HEK293 (cell line): ENCODE measurements around the gene RGS7.
"Not testable (repeated sequence)": the region's sequence is repeated elsewhere in the genome, so short reads cannot be mapped to it uniquely, and the experiment has no call there.

ENCODE experiments used
- CTCF ChIA-PET: fragments of 350-600 bp; formaldehyde crosslinking; extraction: SDS; loops from one replicate; lab custom pipeline; 2021; ENCODE audit warnings: antibody characterized with exemption; lab: Yijun Ruan, JAX
- POLR2A ChIA-PET: fragments of 300-600 bp; formaldehyde crosslinking; extraction: SDS; loops from one replicate; lab custom pipeline; 2020; ENCODE audit warnings: antibody characterized with exemption, inconsistent platforms; lab: Yijun Ruan, JAX
- H3K27ac ChIP-seq: fragments of 200-500 bp; sonication (Bioruptor generic); 2 replicates; pipeline ENCODE4 v1.5.1; 2014; ENCODE audit warnings: low read depth, low read length, control low read depth, inconsistent platforms; ENCODE audit errors: extremely low read depth
- H3K36me3 ChIP-seq, 2 experiments: fragments of 200-500 bp in 1 of 2; sonication (Bioruptor generic) in 1 of 2; 1 replicate in 1 of 2; 2 replicates in 1 of 2; pipeline ENCODE4 v1.5.1; 2014 to 2017; ENCODE audit warnings: inconsistent platforms in 2 of 2, low read length in 2 of 2; ENCODE audit not compliant: control insufficient read depth in 2 of 2, insufficient read depth in 1 of 2
- H3K4me1 ChIP-seq: fragments of 200-500 bp; sonication (Bioruptor generic); 2 replicates; pipeline ENCODE4 v1.5.1; 2014; ENCODE audit warnings: mild to moderate bottlenecking, low read length, inconsistent platforms; ENCODE audit not compliant: control insufficient read depth, insufficient read depth
- H3K4me3 ChIP-seq: 2 replicates; pipeline ENCODE4 v1.5.1; 2011; ENCODE audit warnings: low read depth, mild to moderate bottlenecking, control low read depth, low read length, moderate library complexity
- H3K9me3 ChIP-seq: fragments of 200-500 bp; sonication (Bioruptor generic); 2 replicates; pipeline ENCODE4 v1.5.1; 2014; ENCODE audit warnings: low read depth, low read length, inconsistent platforms; ENCODE audit not compliant: control insufficient read depth, insufficient read depth
- BCL11A ChIP-seq: fragments of 450-650 bp; formaldehyde crosslinking; IDR thresholded peaks from 2 replicates; pipeline ENCODE4 v1.5.1; 2016; ENCODE audit warnings: low read depth, missing biosample characterization, missing genetic modification characterization
- GFI1B ChIP-seq: fragments of 450-650 bp; formaldehyde crosslinking; IDR thresholded peaks from 2 replicates; pipeline ENCODE4 v1.5.1; 2016; ENCODE audit warnings: missing biosample characterization, missing genetic modification characterization
- KLF1 ChIP-seq: fragments of 450-650 bp; formaldehyde crosslinking; IDR thresholded peaks from 2 replicates; pipeline ENCODE4 v1.5.1; 2016; ENCODE audit warnings: missing biosample characterization, missing genetic modification characterization
- KLF10 ChIP-seq: fragments of 450-650 bp; IDR thresholded peaks from 2 replicates; pipeline ENCODE4 v1.5.1; 2018; ENCODE audit warnings: missing biosample characterization, mild to moderate bottlenecking, missing genetic modification characterization
- KLF7 ChIP-seq: fragments of 450-650 bp; formaldehyde crosslinking; IDR thresholded peaks from 2 replicates; pipeline ENCODE4 v1.5.1; 2016; ENCODE audit warnings: missing biosample characterization, missing genetic modification characterization, borderline replicate concordance
- ZBTB8A ChIP-seq: fragments of 450-650 bp; formaldehyde crosslinking; IDR thresholded peaks from 2 replicates; pipeline ENCODE4 v1.5.1; 2016; ENCODE audit warnings: missing biosample characterization, missing genetic modification characterization
- ZFP69B ChIP-seq: fragments of 450-650 bp; formaldehyde crosslinking; IDR thresholded peaks from 2 replicates; pipeline ENCODE4 v1.5.1; 2016; ENCODE audit warnings: missing biosample characterization, missing genetic modification characterization
- ZNF169 ChIP-seq: fragments of 450-650 bp; formaldehyde crosslinking; IDR thresholded peaks from 2 replicates; pipeline ENCODE4 v1.5.1; 2016; ENCODE audit warnings: missing biosample characterization, missing genetic modification characterization
- ZNF175 ChIP-seq: fragments of 450-650 bp; formaldehyde crosslinking; IDR thresholded peaks from 2 replicates; pipeline ENCODE4 v1.5.1; 2016; ENCODE audit warnings: missing biosample characterization, missing genetic modification characterization
- ZNF239 ChIP-seq: fragments of 450-650 bp; formaldehyde crosslinking; IDR thresholded peaks from 2 replicates; pipeline ENCODE4 v1.5.1; 2016; ENCODE audit warnings: missing biosample characterization, missing genetic modification characterization
- ZNF266 ChIP-seq: fragments of 450-650 bp; formaldehyde crosslinking; IDR thresholded peaks from 2 replicates; pipeline ENCODE4 v1.5.1; 2016; ENCODE audit warnings: missing biosample characterization, missing genetic modification characterization, low read depth
- ZNF324 ChIP-seq: fragments of 450-650 bp; formaldehyde crosslinking; IDR thresholded peaks from 2 replicates; pipeline ENCODE4 v1.5.1; 2016; ENCODE audit warnings: missing biosample characterization, missing genetic modification characterization
- ZNF433 ChIP-seq: fragments of 450-650 bp; formaldehyde crosslinking; IDR thresholded peaks from 2 replicates; pipeline ENCODE4 v1.5.1; 2016; ENCODE audit warnings: missing biosample characterization, missing genetic modification characterization, low read depth
- ZNF473 ChIP-seq: fragments of 450-650 bp; formaldehyde crosslinking; IDR thresholded peaks from 2 replicates; pipeline ENCODE4 v1.5.1; 2017; ENCODE audit warnings: missing biosample characterization, missing genetic modification characterization
- ZNF501 ChIP-seq: fragments of 450-650 bp; formaldehyde crosslinking; IDR thresholded peaks from 2 replicates; pipeline ENCODE4 v1.5.1; 2016; ENCODE audit warnings: missing biosample characterization, missing genetic modification characterization
- ZNF521 ChIP-seq: fragments of 450-650 bp; formaldehyde crosslinking; IDR thresholded peaks from 2 replicates; pipeline ENCODE4 v1.5.1; 2017; ENCODE audit warnings: missing biosample characterization, mild to moderate bottlenecking, missing genetic modification characterization
- ZNF544 ChIP-seq: fragments of 450-650 bp; formaldehyde crosslinking; IDR thresholded peaks from 2 replicates; pipeline ENCODE4 v1.5.0; 2017; ENCODE audit warnings: missing biosample characterization, missing genetic modification characterization
- ZNF747 ChIP-seq: fragments of 450-650 bp; formaldehyde crosslinking; IDR thresholded peaks from 2 replicates; pipeline ENCODE4 v1.5.1; 2016; ENCODE audit warnings: missing biosample characterization, missing genetic modification characterization
- ZNF792 ChIP-seq: fragments of 450-650 bp; formaldehyde crosslinking; IDR thresholded peaks from 2 replicates; pipeline ENCODE4 v1.5.1; 2016; ENCODE audit warnings: missing biosample characterization, missing genetic modification characterization
- ZNF830 ChIP-seq: fragments of 450-650 bp; IDR thresholded peaks from 2 replicates; pipeline ENCODE4 v1.5.0; 2018; ENCODE audit warnings: missing biosample characterization, missing genetic modification characterization, low read depth, mild to moderate bottlenecking, moderate library complexity
- TF ChIP-seq, protein P1 (sequence below): fragments of 450-650 bp; formaldehyde crosslinking; IDR thresholded peaks from 2 replicates; pipeline ENCODE4 v1.5.1; 2016; ENCODE audit warnings: missing biosample characterization, missing genetic modification characterization
- TF ChIP-seq, protein P2 (sequence below): fragments of 450-650 bp; formaldehyde crosslinking; IDR thresholded peaks from 2 replicates; pipeline ENCODE4 v1.5.1; 2016; ENCODE audit warnings: missing biosample characterization, missing genetic modification characterization
- TF ChIP-seq, protein P3 (sequence below): fragments of 450-650 bp; formaldehyde crosslinking; IDR thresholded peaks from 2 replicates; pipeline ENCODE4 v1.5.1; 2016; ENCODE audit warnings: missing biosample characterization, missing genetic modification characterization, borderline replicate concordance
- TF ChIP-seq, protein P4 (sequence below): fragments of 450-650 bp; formaldehyde crosslinking; IDR thresholded peaks from 2 replicates; pipeline ENCODE4 v1.5.1; 2016; ENCODE audit warnings: missing biosample characterization, missing genetic modification characterization

RGS7 gene

DNA sequence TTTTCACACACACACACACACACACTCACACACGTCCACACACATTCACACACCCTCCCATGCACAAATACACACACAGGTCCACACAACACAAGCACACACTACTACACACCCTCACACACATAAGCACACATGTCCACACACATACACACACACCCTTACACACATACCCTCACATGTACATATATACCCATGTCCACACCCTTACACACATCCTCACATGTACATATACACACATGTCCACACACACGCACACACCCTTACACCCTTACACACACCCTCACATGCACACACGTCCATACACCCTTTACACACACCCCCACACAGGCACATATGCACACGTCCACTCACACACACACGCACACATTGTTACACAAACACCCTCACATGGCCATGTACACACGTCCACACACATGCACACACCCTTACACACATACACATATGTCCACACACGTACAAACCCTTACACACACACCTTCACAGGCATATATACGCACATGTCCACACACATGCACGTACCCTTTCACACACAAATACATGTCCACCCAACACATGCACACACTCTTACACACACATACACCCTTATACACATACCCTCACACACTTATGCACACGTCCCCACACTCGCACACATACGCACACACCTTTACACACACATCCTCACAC, 50.7 kb downstream of the RGS7 start (continued):
- TF ChIP-seq, protein P1, sequence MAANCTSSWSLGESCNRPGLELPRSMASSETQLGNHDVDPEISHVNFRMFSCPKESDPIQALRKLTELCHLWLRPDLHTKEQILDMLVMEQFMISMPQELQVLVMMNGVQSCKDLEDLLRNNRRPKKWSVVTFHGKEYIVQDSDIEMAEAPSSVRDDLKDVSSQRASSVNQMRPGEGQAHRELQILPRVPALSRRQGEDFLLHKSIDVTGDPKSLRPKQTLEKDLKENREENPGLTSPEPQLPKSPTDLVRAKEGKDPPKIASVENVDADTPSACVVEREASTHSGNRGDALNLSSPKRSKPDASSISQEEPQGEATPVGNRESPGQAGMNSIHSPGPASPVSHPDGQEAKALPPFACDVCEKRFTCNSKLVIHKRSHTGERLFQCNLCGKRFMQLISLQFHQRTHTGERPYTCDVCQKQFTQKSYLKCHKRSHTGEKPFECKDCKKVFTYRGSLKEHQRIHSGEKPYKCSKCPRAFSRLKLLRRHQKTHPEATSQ (tag by site-specific recombination) = peak; percentile 48
- TF ChIP-seq ZNF544 (peak; percentile 20; the same call in 1 of the 2 replicates), KLF10 (tag by site-specific recombination) (no peak), GFI1B (tag by site-specific recombination) (no peak), ZNF169 (tag by site-specific recombination) (peak; percentile 11; the same call in 1 of the 2 replicates), ZNF473 (tag by site-specific recombination) (no peak)
- TF ChIP-seq, protein P2, sequence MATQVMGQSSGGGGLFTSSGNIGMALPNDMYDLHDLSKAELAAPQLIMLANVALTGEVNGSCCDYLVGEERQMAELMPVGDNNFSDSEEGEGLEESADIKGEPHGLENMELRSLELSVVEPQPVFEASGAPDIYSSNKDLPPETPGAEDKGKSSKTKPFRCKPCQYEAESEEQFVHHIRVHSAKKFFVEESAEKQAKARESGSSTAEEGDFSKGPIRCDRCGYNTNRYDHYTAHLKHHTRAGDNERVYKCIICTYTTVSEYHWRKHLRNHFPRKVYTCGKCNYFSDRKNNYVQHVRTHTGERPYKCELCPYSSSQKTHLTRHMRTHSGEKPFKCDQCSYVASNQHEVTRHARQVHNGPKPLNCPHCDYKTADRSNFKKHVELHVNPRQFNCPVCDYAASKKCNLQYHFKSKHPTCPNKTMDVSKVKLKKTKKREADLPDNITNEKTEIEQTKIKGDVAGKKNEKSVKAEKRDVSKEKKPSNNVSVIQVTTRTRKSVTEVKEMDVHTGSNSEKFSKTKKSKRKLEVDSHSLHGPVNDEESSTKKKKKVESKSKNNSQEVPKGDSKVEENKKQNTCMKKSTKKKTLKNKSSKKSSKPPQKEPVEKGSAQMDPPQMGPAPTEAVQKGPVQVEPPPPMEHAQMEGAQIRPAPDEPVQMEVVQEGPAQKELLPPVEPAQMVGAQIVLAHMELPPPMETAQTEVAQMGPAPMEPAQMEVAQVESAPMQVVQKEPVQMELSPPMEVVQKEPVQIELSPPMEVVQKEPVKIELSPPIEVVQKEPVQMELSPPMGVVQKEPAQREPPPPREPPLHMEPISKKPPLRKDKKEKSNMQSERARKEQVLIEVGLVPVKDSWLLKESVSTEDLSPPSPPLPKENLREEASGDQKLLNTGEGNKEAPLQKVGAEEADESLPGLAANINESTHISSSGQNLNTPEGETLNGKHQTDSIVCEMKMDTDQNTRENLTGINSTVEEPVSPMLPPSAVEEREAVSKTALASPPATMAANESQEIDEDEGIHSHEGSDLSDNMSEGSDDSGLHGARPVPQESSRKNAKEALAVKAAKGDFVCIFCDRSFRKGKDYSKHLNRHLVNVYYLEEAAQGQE (tag by site-specific recombination) = no peak
- TF ChIP-seq, protein P3, sequence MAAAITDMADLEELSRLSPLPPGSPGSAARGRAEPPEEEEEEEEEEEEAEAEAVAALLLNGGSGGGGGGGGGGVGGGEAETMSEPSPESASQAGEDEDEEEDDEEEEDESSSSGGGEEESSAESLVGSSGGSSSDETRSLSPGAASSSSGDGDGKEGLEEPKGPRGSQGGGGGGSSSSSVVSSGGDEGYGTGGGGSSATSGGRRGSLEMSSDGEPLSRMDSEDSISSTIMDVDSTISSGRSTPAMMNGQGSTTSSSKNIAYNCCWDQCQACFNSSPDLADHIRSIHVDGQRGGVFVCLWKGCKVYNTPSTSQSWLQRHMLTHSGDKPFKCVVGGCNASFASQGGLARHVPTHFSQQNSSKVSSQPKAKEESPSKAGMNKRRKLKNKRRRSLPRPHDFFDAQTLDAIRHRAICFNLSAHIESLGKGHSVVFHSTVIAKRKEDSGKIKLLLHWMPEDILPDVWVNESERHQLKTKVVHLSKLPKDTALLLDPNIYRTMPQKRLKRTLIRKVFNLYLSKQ (tag by site-specific recombination) = no peak; the same call in 1 of the 2 replicates
- TF ChIP-seq, protein P4, sequence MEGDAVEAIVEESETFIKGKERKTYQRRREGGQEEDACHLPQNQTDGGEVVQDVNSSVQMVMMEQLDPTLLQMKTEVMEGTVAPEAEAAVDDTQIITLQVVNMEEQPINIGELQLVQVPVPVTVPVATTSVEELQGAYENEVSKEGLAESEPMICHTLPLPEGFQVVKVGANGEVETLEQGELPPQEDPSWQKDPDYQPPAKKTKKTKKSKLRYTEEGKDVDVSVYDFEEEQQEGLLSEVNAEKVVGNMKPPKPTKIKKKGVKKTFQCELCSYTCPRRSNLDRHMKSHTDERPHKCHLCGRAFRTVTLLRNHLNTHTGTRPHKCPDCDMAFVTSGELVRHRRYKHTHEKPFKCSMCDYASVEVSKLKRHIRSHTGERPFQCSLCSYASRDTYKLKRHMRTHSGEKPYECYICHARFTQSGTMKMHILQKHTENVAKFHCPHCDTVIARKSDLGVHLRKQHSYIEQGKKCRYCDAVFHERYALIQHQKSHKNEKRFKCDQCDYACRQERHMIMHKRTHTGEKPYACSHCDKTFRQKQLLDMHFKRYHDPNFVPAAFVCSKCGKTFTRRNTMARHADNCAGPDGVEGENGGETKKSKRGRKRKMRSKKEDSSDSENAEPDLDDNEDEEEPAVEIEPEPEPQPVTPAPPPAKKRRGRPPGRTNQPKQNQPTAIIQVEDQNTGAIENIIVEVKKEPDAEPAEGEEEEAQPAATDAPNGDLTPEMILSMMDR = 0 out of 2 replicates have a peak, but pooled peaks have one; percentile 33

DNA sequence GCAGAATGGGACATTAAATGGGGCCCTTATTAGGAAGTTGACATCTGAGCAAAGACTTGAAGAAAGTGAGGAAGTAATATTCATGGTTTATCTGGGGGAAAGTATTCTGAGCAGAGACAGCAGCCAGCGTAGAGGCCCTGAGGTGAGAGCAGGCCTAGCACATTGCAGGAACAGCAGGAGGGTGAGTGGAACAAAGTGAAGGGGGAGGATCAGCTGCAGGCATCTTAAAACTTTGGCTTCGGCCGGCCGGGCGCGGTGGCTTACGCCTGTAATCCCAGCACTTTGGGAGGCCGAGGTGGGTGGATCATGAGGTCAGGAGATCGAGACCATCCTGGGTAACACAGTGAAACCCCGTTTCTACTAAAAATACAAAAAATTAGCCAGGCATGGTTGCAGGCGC, 55.0 kb downstream of the RGS7 start:
- CTCF ChIA-PET, POLR2A ChIA-PET: not testable (repeated sequence)

DNA sequence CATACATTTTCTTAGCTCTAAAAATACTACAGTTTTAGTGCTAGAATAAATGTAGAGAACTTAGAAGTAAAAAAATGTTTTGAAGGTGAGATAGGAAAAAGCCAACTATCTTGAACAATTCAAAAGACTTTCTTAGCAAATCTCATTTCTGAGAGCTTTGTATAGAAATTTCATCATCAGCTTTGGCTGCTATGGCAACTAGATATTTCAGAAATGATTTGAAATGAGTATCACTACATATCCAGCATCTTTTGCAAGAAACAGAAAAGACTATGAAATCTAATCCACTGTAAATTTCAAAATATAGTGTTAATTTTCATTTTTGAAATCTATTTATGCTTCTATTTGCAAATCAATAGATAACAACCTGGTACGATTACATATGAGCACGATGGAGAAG, 57.7 kb downstream of the RGS7 start:
- CTCF ChIA-PET = interaction anchor here (0.6 to 0.9 kb wide), 4 partner anchors 29 to 1690 kb away, joined by 3 to 4 read pairs (median 3); no protein-coding TSS in a partner anchor
- no peaks in the 10 kb centered on the region for H3K36me3 ChIP-seq
- no peaks in the 10 kb centered on the region for H3K4me1 ChIP-seq
- POLR2A ChIA-PET = no interaction called here
- TF ChIP-seq ZNF830 (tag by site-specific recombination) = no peak
- TF ChIP-seq KLF7 (tag by site-specific recombination) = no peak
- no peak for TF ChIP-seq ZNF239
- no peak for TF ChIP-seq BCL11A (tag by site-specific recombination)
- no peak for TF ChIP-seq ZNF501
- TF ChIP-seq ZNF324 = no peak
- no peak for TF ChIP-seq ZNF433 (tag by site-specific recombination)
- no peak for TF ChIP-seq ZNF175
- no peak for TF ChIP-seq KLF1
- TF ChIP-seq, protein P3 (tag by site-specific recombination) = no peak
- no peak for TF ChIP-seq ZFP69B (tag by site-specific recombination)
- no peak for TF ChIP-seq ZNF747 (tag by site-specific recombination)
- no peak for TF ChIP-seq GFI1B (tag by site-specific recombination)
- no peak for TF ChIP-seq ZNF521 (tag by site-specific recombination)
- no peak for TF ChIP-seq ZNF792 (tag by site-specific recombination)
- TF ChIP-seq ZNF266 = no peak
- no peak for TF ChIP-seq ZBTB8A (tag by site-specific recombination)
- no peak overlapping the region for H3K4me3 ChIP-seq
- H3K27ac ChIP-seq = no peak overlapping the region
- no peaks in the 10 kb centered on the region; the same call in 1 of the 2 replicates for H3K9me3 ChIP-seq

More for the DNA sequence above, 55.0 kb downstream of the RGS7 start:
- not testable (repeated sequence) for H3K27ac ChIP-seq, H3K4me3 ChIP-seq, H3K9me3 ChIP-seq, H3K36me3 ChIP-seq, H3K4me1 ChIP-seq
